Measurements from ENCODE around the gene PPIL6.
A peak's percentile ranks its signal among the peaks of the same experiment; 100 is the strongest.
"Not testable (repeated sequence)": the region's sequence is repeated elsewhere in the genome, so short reads cannot be mapped to it uniquely, and the experiment has no call there.

The PPIL6 gene

GRCh38 chr6:109466212-109466923, 25.9 kb upstream of the PPIL6 start:
- DNase-seq = no peak

GRCh38 chr6:109465772-109466171, 25.3 kb upstream of the PPIL6 start:
- DNase-seq = no peak

DNA sequence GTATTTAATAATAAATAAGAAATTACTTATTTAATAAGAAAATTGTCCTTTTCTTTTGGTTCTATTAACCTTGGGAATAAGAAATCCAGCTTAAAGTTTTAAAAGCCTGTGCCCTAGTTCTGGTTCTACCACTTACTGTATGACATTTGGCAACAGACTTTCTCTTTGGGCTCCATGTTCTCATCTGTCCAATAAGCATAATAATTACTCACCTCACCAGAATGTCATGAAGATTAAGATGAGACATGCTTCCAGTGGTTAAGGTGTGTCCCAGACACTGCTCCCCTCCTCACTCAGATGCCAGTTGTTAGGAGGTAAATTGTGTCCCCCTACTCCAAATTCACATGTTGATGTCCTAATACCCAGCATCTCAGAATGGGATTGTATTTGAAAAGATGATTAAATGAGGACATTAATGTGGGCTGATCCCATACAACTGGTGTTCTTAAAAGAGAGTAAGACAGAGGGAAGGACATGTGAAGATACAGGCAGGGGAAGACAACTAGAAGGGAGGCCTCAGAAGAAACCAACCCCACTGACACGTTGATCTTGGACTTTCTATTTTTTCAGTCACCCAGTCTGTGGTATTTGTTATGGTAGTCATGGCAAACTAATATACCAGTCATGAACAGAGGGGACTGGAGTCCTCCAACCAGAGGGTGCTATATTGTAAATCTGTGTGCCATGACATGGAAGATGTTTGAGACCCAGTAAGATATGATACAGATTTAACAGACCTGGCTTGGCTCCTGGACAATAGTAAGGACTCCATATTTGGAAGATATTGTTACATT, 21.5 kb upstream of the PPIL6 start:
- no peak for DNase-seq

- DNase-seq = not testable (repeated sequence)
These were observed 20.8 kb upstream of the PPIL6 start for GRCh38 chr6:109461205-109461604.

GRCh38 chr6:109460161-109460829, 19.9 kb upstream of the PPIL6 start:
- DNase-seq = no peak

GRCh38 chr6:109458774-109459531, 18.5 kb upstream of the PPIL6 start:
- peak; percentile 17 for DNase-seq

DNA sequence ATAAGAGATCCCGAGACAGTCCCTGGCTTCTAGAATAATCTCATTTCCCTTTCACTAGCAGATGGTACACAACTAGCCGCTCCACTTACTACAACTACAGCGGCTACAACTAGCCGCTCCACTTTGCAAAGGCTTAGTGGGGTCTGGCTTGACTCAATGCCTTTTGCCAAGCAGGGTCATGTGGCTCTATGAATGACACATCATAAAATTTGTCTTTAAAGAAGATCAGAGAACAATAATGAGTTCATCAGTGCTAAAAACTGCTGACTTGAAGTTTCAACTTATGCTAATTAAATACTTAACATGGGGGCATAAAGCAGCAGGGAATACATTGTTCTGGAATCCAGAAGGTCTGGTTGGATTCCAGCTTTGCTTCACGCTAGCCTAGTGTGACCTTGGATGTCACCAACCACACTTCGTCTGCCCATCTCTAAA, 17.2 kb upstream of the PPIL6 start:
- no peak for DNase-seq

- DNase-seq = no peak
These were observed 16.5 kb upstream of the PPIL6 start for GRCh38 chr6:109456710-109457561.

DNA sequence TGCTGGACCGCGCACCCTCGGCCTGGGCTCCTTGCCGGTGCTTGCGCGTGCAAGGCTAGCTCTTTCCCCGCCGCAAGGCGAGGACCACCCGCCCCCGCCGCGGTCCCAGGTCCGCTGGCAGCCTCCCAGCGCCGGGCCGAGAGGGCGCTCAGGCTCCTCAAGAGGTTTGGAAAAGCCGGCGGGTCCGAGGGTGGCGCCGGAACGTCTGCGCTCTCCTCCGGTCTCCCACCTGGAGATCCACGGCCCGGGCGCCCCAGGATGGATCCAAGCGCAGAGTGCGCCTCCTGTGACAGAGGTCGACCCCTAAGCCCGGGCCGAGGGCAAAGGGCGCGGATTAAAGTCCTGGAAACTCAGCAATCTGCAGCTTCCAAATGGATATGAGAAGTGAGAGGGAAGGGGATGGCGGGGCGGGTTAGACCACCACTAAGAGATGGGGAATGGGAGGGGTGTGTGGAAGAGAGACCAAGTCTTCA, 15.7 kb upstream of the PPIL6 start:
- DNase-seq = no peak

GRCh38 chr6:109455437-109456110, 15.1 kb upstream of the PPIL6 start, which contains the start of gene MICAL1:
Gene MICAL1 (minus strand): TSS chr6:109455772. CDS start chr6:109454196, 1,576 bp downstream.
- DNase-seq = peak; percentile 12

DNA sequence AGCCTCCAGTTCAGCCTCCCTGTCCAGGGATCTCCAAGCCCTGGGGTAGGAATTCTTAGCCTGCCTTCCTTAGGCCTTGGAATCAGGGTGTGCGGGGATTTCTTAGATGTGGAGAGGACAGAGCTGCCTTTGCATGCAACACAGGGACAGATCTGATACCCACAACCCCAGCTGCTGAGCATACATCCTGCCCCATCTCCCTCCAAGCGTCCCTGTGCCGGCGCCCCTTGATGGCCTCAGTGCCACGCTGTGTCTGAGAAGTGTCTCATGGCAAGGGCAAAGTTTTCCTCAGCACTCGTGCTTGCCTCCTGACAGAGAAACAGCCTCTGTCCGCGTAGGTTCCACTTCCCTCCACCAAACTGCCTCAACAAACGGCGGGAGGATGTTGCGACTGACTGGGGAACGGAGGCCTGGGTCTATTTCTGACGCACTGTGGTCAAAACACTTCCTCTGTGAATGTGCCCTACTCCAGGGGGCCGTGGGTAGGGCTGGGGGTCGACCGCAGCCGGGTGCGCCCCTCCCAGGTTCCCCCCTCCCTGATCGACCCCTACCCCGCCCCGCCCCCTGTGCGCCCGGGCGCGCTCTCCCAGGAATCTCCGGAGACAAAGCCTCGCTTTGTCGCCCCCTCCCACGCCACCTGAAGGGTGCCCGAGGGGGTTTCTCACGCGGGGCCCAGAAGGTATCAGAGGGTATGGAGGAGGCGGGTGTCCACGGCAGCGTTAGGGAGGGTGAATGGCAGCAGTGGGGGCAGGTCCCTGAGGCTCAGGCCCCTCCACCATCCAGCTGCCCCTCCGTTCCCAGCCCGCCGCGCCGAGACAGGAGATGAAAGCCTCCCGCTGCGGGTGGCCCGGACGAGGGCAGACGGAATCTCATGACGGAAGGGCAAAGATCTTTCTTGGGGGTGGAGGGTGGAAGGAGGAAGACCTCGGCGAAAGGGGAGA, 14.3 kb upstream of the PPIL6 start:
- DNase-seq = peak; percentile 41

DNA sequence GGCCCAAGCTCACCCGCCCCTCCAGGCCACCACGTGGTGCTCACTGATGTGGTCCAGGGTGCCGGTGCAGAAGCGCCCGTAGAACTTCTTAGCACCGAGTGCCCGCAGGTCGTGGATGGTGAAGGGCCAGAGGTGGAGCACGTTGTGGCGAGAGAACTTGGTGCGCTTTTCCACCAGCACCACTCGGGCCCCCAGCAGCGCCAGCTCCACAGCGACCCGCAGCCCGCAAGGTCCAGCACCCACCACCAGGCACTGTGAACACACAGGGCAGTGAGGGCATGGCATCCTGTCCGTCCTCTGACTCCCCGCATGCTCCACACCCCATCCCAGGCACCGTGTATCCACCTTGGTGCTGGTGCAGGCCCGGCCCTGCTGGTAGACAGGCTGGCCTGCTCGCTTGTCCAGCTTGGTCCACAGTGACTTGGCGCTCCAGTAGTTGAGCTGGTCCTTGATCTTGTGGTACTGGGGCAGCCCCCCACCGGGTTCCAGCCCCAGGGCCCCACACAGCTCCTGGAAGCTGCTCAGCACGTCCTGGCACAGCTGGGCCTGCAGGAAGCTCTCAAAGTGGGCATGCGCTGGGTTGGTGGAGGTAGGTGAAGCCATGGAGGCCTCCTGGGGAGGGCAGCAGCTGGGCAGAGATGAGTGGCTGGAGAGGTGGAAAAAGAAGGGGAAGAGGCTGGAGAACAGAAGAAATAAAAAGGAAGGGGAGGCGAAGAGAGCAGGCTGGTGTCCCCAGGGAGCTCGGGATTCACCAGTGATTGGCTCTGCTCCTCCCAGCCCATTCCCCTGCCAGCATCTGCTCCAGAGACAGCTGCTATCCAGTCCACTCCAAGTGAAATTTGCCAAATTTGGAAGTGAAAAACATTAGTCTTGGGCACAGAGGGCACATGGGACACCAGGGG, 13.4 kb upstream of the PPIL6 start:
- no peak for DNase-seq

DNA sequence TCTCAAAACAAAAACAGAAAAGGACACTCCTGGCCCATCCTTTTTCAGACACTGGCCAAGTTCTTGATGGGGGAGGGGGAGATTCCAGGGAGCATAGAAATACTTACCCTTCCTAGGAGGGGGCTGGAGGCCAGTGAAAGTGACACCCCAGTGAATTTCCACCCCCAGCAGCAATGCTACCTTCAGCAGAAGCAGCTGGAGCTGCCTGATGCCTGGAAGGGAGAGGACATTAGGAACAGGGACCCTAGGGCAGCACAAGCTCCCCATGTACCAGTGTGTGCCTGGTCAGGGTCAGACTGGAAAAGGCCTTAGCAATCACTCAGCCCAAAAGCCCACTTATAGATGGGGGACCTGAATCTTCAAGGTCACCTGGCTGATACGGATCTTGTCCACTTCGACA, 12.7 kb upstream of the PPIL6 start:
- DNase-seq = no peak

- DNase-seq = no peak
These were observed 11.8 kb upstream of the PPIL6 start for GRCh38 chr6:109452181-109452580.

GRCh38 chr6:109451376-109451775, 10.9 kb upstream of the PPIL6 start:
- DNase-seq = no peak

DNA sequence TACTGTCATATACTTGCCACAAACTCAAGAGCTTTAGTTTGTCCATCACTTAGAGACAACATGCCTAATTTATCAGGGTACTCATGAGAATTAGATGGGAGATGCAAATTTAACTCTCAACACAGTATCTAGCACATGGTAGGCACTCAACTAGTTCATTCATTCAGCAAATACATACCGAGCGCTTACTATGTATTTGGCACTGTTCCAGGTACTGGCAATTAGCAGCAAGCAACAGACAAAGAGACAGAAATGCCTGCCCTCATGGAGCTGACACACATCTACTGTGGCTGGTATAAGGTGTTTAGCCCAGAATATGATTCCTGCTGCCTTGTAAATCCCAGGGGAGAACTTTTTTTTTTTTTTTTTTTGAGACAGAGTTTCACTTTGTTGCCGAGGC, 10.4 kb upstream of the PPIL6 start:
- DNase-seq = no peak

GRCh38 chr6:109449795-109450673, 9.6 kb upstream of the PPIL6 start:
- DNase-seq = no peak

Measured in SIG-M5 (cell line).